ENCODE measurements around the gene CDC26.

DNA sequence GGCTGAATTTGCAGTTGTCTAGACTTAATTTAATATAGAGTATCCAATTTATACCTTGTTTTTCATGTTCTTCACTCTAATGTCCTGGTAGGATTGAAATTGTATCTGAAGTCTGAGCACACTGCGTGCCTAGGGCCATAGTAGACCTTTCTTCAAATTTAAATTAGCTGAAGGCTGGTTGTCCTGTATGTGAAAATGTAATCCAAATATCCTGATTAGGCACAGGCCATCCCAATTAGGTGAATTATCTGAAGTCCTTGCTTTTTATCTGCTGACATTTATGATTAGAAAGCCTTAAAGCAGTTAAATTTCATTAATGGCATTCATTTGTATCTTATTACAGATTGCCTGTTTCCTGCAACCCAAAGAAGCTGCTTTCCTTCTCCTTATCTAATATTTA is 20.4 kb downstream of the CDC26 start:
- TF ChIP-seq POLR2AphosphoS5 (IDR thresholded peaks at IDR 0.05), result no peak
- TF ChIP-seq, protein P1, sequence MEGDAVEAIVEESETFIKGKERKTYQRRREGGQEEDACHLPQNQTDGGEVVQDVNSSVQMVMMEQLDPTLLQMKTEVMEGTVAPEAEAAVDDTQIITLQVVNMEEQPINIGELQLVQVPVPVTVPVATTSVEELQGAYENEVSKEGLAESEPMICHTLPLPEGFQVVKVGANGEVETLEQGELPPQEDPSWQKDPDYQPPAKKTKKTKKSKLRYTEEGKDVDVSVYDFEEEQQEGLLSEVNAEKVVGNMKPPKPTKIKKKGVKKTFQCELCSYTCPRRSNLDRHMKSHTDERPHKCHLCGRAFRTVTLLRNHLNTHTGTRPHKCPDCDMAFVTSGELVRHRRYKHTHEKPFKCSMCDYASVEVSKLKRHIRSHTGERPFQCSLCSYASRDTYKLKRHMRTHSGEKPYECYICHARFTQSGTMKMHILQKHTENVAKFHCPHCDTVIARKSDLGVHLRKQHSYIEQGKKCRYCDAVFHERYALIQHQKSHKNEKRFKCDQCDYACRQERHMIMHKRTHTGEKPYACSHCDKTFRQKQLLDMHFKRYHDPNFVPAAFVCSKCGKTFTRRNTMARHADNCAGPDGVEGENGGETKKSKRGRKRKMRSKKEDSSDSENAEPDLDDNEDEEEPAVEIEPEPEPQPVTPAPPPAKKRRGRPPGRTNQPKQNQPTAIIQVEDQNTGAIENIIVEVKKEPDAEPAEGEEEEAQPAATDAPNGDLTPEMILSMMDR (IDR thresholded peaks at IDR 0.05; ENCODE audit: poor library complexity, severe bottlenecking), result no peak
- no peak for TF ChIP-seq TAF1 (IDR thresholded peaks at IDR 0.05; ENCODE audit: low read depth)
- TF ChIP-seq EZH2 (IDR thresholded peaks at IDR 0.05; ENCODE audit: borderline replicate concordance, insufficient read depth, low read length, poor library complexity, severe bottlenecking), result no peak

Data from neural cell (in vitro differentiated cells).